ENCODE measurements around the gene G6PC2.

The G6PC2 gene

DNA sequence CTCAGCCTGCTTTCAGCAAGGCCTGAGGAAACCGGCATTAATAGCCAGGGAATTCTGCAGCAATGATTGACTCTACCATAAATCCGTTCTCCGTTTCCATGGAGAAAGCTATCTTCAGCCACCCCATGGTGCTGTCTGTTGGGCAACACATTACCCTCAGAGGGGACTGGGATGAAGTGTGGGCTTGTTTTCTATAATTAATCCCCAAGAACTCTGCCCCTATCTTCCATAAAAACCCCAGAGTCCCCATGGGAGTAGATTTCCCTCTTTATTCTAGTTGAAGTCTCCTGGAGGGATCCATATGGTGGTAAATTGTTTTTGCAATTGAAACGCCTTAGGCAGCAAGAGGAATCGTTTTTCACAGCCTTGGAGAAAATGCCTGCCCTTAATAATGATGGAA, 9.2 kb downstream of the G6PC2 start:
- no peak overlapping the region for H3K4me3 ChIP-seq (ENCODE audit: low read length)
- H3K27me3 ChIP-seq (ENCODE audit: control insufficient read depth, insufficient read depth, low read length), result peaks cover 20% of the 10 kb centered on the region
- H3K9ac ChIP-seq (ENCODE audit: low read length), result no peak overlapping the region
- no peaks in the 10 kb centered on the region for H3K4me1 ChIP-seq (ENCODE audit: control insufficient read depth, insufficient read depth, low read length)
- H3K36me3 ChIP-seq (ENCODE audit: control insufficient read depth, insufficient read depth, low read length), result no peaks in the 10 kb centered on the region
- H3K9me3 ChIP-seq (ENCODE audit: control insufficient read depth, low read length), result no peaks in the 10 kb centered on the region

DNA sequence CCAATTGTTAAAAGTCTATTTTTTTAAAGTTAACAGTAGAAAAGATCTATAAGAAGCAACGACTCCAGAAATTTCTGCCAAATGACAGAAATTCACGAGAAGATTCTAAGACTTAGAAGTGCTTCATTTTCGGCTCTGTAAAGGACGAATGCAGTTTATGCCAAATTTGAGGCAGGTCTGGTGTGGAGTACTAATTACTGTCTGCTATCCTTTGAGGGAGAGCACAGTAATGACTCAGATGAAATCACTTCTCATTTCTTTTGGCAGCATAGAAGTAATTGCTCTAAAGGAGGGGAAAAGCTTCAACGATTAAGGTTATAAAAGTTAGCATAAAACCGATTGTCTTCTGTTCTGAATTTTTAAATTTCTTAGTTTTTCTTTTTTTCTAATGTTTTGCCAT, 11.4 kb downstream of the G6PC2 start:
- Histone ChIP-seq H3K27me3 (ENCODE audit: control insufficient read depth, insufficient read depth, low read length) (peaks cover 20% of the 10 kb centered on the region), H3K36me3 (ENCODE audit: control insufficient read depth, insufficient read depth, low read length) (no peaks in the 10 kb centered on the region), H3K9me3 (ENCODE audit: control insufficient read depth, low read length) (no peaks in the 10 kb centered on the region), H3K9ac (ENCODE audit: low read length) (no peak overlapping the region), H3K4me1 (ENCODE audit: control insufficient read depth, insufficient read depth, low read length) (no peaks in the 10 kb centered on the region), H3K4me3 (ENCODE audit: low read length) (no peak overlapping the region)

DNA sequence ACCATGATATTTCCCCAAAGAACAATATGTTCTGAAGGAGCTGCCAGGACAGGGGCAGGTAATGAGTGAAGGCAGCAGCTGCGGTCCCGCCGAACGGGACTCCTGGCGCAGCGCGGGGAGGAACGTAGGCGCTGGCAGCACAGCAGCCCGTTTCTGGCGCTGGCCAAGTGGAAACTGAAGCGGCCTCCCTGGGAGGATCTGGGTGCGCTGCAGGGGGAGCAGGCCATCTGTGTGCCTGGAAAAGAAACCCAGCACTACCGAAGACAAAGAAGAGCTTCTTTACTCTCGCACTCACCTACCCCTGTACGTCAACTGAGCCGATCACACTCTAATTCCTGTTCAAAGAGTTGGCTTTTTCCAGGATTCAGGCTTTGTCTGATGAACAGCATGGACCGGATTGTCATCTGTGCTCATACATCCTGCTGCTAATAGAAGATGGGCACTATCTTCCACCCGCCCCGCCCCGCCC, 11.8 kb downstream of the G6PC2 start:
- Histone ChIP-seq H3K9ac (ENCODE audit: low read length) (no peak overlapping the region), H3K36me3 (ENCODE audit: control insufficient read depth, insufficient read depth, low read length) (no peaks in the 10 kb centered on the region), H3K4me3 (ENCODE audit: low read length) (no peak overlapping the region)

DNA sequence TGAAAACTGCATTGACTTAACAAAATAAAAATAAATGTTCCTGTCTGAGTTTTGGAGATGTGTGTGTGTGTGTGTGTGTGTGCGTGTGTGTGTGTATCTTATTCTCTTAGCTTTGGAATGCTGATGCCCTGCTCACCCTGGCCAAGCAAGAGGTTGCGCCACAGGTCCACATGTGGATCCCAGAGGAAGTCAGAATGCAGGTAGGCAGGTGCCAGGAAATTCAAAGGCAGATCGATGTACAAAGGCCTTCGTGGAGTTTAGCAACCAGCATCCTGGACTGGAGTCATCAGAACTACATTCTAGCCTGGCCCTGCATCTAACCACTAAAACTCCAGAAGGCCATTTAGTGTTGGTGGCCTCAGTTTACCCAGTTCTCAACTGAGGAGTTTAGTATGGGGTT, 12.4 kb downstream of the G6PC2 start:
- Histone ChIP-seq H3K27me3 (ENCODE audit: control insufficient read depth, insufficient read depth, low read length) (peaks cover 20% of the 10 kb centered on the region), H3K36me3 (ENCODE audit: control insufficient read depth, insufficient read depth, low read length) (no peaks in the 10 kb centered on the region), H3K9me3 (ENCODE audit: control insufficient read depth, low read length) (no peaks in the 10 kb centered on the region), H3K9ac (ENCODE audit: low read length) (no peak overlapping the region), H3K4me1 (ENCODE audit: control insufficient read depth, insufficient read depth, low read length) (no peaks in the 10 kb centered on the region), H3K4me3 (ENCODE audit: low read length) (no peak overlapping the region)

More for the DNA sequence above, 11.8 kb downstream of the G6PC2 start:
- Histone ChIP-seq H3K4me1 (ENCODE audit: control insufficient read depth, insufficient read depth, low read length) (no peaks in the 10 kb centered on the region), H3K27me3 (ENCODE audit: control insufficient read depth, insufficient read depth, low read length) (peaks cover 20% of the 10 kb centered on the region), H3K9me3 (ENCODE audit: control insufficient read depth, low read length) (no peaks in the 10 kb centered on the region)

DNA sequence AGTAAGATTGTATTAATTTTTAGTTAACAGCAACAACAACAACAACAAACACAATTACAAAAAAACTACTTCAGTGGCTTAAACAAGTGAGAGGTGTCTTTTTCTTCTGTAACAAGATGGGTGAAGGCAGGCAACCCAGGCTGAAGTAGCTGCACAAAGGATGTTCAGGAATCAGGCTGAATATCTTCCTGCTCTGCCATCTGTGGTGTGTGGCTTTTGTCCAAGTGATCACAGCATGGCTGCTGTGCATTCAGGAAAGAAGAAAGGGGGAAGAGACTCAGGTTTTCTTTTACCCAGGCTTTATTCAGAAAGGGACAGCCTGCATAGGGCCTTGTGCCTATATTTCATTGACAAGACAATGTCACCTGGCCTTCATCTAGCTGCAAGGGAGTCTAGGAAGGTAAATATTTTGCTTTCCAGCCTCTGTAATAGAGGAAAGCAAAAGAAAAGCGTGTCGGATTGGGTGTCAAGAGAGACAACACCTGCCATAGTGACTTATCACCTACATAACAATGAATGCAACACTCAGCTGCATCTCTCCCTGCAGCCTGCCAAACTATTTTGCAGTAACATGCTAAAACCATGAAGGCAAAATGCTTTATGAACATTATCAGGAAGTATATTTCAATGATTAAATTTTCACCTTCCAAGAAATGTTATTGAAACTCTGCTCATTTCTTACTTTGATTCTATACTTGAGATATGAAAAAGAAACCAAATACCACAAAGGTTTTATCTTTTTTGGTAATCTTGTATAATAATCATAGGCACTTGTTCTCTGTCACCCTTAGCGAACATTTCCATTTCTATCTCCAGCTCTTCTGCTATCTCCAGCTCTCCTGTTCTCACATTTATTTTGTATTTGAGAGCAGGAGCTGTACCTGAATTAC, 14.6 kb downstream of the G6PC2 start:
- Histone ChIP-seq H3K36me3 (ENCODE audit: control insufficient read depth, insufficient read depth, low read length) (no peaks in the 10 kb centered on the region), H3K27me3 (ENCODE audit: control insufficient read depth, insufficient read depth, low read length) (peaks cover 20% of the 10 kb centered on the region), H3K4me1 (ENCODE audit: control insufficient read depth, insufficient read depth, low read length) (no peaks in the 10 kb centered on the region), H3K9ac (ENCODE audit: low read length) (no peak overlapping the region), H3K9me3 (ENCODE audit: control insufficient read depth, low read length) (no peaks in the 10 kb centered on the region), H3K4me3 (ENCODE audit: low read length) (no peak overlapping the region)

DNA sequence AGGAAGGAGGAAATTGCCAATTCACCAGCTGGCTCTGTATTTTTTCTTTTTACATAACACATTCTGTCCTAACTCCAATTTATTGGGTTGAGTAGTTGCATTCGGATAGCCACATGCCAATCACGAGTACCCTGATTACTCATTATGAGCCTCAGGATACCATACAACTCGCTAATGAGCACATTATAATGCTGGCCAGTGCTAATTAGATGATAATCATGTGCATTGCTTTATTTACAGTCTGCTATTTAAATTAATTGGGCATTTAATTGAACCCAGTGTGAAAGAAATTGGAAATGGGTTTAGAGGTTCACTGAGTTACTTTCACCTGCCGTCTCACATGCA, 15.2 kb downstream of the G6PC2 start:
- H3K9me3 ChIP-seq (ENCODE audit: control insufficient read depth, low read length), result no peaks in the 10 kb centered on the region
- no peaks in the 10 kb centered on the region for H3K4me1 ChIP-seq (ENCODE audit: control insufficient read depth, insufficient read depth, low read length)
- H3K27me3 ChIP-seq (ENCODE audit: control insufficient read depth, insufficient read depth, low read length), result peaks cover 20% of the 10 kb centered on the region
- H3K9ac ChIP-seq (ENCODE audit: low read length), result no peak overlapping the region
- no peak overlapping the region for H3K4me3 ChIP-seq (ENCODE audit: low read length)
- H3K36me3 ChIP-seq (ENCODE audit: control insufficient read depth, insufficient read depth, low read length), result no peaks in the 10 kb centered on the region

DNA sequence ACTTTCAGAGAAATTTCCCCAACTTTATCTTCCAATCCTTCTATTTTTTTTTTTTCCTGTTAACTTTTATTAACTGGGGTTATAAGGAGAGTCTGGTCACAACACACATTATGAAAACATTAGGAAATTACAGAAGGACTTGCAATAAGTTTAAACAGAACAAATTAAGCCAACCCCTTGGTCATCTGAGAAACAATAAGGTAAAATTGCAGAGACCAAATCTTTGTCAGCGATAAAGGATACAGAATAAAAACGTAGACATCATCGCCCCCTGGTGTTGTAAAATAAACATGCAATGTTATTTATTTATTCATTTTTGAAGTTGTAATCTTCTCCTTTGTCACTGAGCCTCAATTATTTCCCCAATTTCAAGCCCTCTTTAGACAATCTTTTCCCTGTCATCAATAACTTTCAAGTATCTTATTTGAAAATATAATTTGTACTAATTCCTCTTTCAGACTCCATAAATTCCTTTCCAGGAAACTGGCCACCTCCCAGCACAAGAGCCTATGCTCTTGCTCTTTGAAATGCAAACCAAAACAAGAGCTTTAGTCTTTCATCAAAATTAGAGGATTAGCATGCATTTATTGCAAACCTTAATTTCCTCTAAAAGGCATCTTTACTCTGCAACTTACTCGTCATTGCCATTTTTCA, 19.5 kb downstream of the G6PC2 start:
- no peaks in the 10 kb centered on the region for H3K9me3 ChIP-seq (ENCODE audit: control insufficient read depth, low read length)
- no peaks in the 10 kb centered on the region for H3K4me1 ChIP-seq (ENCODE audit: control insufficient read depth, insufficient read depth, low read length)
- no peak overlapping the region for H3K4me3 ChIP-seq (ENCODE audit: low read length)
- no peak overlapping the region for H3K9ac ChIP-seq (ENCODE audit: low read length)
- no peaks in the 10 kb centered on the region for H3K36me3 ChIP-seq (ENCODE audit: control insufficient read depth, insufficient read depth, low read length)
- no peaks in the 10 kb centered on the region for H3K27me3 ChIP-seq (ENCODE audit: control insufficient read depth, insufficient read depth, low read length)

DNA sequence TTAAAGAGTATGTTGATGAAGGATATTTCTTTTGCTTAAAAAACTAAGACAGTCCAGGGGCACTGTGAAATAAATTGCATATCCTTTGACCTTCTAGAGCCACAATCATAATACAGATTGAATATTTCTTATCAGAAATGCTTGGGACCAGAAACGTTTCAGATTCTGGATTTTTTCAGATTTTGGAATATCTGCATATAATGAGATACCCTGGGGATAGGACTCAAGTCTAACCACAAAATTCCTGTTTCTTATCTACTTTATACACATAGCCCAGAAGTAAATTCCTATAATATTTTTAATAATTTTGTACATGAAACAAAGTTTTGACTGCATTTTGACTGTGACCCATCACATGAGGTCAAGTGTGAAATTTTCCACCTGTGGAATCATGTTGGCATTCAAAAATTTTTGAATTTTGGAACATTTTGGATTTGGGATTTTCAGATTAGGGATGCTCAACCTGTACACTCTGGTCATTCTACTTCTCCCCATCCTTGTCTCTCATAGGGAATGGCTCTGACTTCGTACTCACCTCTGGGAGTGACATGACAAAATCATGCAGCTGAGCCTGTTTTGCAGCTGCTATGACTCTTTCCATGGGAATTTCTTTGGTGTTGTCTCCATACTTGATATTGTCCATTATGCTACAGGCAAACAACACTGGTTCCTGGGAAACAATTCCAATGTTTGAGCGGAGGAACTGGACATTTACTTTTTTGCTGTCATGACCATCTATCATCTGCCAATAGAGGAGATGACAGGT, 25.7 kb downstream of the G6PC2 start:
- no peaks in the 10 kb centered on the region for H3K4me1 ChIP-seq (ENCODE audit: control insufficient read depth, insufficient read depth, low read length)
- H3K27me3 ChIP-seq (ENCODE audit: control insufficient read depth, insufficient read depth, low read length), result peaks cover 5% of the 10 kb centered on the region
- H3K9ac ChIP-seq (ENCODE audit: low read length), result no peak overlapping the region
- no peaks in the 10 kb centered on the region for H3K36me3 ChIP-seq (ENCODE audit: control insufficient read depth, insufficient read depth, low read length)
- H3K9me3 ChIP-seq (ENCODE audit: control insufficient read depth, low read length), result no peaks in the 10 kb centered on the region
- no peak overlapping the region for H3K4me3 ChIP-seq (ENCODE audit: low read length)

DNA sequence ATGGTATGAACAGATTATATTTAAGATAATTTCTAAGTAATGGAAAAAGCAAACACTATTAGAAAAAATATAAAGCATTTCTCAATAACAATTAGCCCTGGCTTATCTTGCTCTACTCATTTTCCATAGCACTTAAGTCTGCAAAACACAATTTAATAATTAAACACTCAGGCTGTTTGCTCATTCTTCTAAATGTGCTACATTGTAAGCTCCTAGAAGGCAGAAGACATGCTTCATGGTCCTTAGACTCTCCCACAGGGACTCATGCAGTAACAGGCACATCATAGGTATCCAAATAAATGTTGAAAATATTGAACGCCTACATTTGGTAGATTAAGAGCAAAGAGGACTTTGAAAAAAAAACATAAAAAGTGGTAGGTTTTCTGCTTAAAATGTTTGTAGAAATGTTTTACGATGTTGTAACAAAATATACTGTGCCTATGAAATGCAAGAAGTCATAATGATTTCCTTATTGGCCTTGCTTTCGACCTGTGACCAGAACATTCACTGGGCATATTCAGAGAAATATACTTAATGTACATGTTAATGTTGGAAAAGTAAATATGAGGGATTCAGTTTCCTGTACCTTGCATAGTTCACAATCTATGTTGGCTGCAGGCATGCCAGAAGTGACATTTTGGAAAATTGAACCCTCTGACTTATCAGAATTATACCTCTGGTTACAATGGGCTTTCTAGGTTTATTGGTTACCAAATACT, 27.2 kb downstream of the G6PC2 start:
- Histone ChIP-seq H3K27me3 (ENCODE audit: control insufficient read depth, insufficient read depth, low read length) (peaks cover 5% of the 10 kb centered on the region), H3K9me3 (ENCODE audit: control insufficient read depth, low read length) (no peaks in the 10 kb centered on the region), H3K9ac (ENCODE audit: low read length) (no peak overlapping the region), H3K36me3 (ENCODE audit: control insufficient read depth, insufficient read depth, low read length) (no peaks in the 10 kb centered on the region), H3K4me3 (ENCODE audit: low read length) (no peak overlapping the region), H3K4me1 (ENCODE audit: control insufficient read depth, insufficient read depth, low read length) (no peaks in the 10 kb centered on the region)

DNA sequence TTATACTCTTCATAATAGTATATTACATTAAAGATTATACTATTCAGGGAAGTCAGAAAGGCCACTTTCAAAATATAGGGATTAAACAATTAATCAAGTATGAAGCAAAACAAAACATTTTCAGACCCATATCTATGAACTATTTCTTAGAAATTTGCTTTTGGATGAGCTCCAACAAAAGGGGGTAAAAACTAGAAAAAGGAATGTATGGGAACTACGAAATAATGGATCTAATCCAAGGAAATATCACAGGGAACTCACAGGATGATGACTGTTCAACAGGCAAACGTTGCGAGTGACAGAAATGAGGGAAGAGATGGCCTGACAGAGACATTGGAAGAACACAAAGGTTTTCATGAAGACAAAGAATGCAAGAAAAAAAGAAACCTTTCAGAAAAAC, 27.9 kb downstream of the G6PC2 start:
- H3K4me3 ChIP-seq (ENCODE audit: low read length), result no peak overlapping the region
- H3K27me3 ChIP-seq (ENCODE audit: control insufficient read depth, insufficient read depth, low read length), result peaks cover 5% of the 10 kb centered on the region
- no peak overlapping the region for H3K9ac ChIP-seq (ENCODE audit: low read length)
- H3K9me3 ChIP-seq (ENCODE audit: control insufficient read depth, low read length), result no peaks in the 10 kb centered on the region
- no peaks in the 10 kb centered on the region for H3K4me1 ChIP-seq (ENCODE audit: control insufficient read depth, insufficient read depth, low read length)
- no peaks in the 10 kb centered on the region for H3K36me3 ChIP-seq (ENCODE audit: control insufficient read depth, insufficient read depth, low read length)

DNA sequence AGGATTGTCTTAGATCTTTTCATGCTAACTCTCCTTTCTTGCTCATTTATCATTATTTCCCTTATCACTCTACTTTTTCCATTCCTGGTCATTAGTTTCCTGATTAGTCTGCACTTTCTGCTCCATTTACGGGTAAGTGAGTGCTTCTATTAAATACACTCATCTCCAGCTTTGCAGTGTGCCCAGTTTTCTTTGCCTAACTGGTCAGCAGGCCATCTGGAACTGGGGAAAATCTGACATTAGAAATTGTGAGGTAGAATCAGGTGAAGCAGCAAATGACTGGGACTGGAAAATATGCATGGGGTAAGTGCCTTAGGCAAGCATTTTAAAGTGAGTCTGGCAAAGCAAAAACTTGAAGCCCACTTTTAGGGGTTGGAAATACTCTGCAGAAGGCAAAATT, 29.2 kb downstream of the G6PC2 start:
- Histone ChIP-seq H3K27me3 (ENCODE audit: control insufficient read depth, insufficient read depth, low read length) (peaks cover 5% of the 10 kb centered on the region), H3K9ac (ENCODE audit: low read length) (no peak overlapping the region), H3K4me1 (ENCODE audit: control insufficient read depth, insufficient read depth, low read length) (no peaks in the 10 kb centered on the region), H3K36me3 (ENCODE audit: control insufficient read depth, insufficient read depth, low read length) (no peaks in the 10 kb centered on the region), H3K9me3 (ENCODE audit: control insufficient read depth, low read length) (no peaks in the 10 kb centered on the region), H3K4me3 (ENCODE audit: low read length) (no peak overlapping the region)
